ENCODE measurements around the gene TXNDC12.
A peak's percentile ranks its signal among the peaks of the same experiment; 100 is the strongest.

The TXNDC12 gene

GRCh38 chr1:51990478-51990965 is 64.5 kb downstream of the TXNDC12 start, which contains the start of gene RAB3B:
Gene RAB3B (minus strand): TSS chr1:51990700. CDS start chr1:51977117, 13,583 bp downstream.
- H3K4me3 Mint-ChIP-seq = peak within 1 kb of the TSS; percentile 78
- peaks cover 46% of the 10 kb centered on the region for H3K27me3 Mint-ChIP-seq
- no peak within 1 kb of the TSS for H3K27ac Mint-ChIP-seq
- no peaks in the 10 kb centered on the region for H3K9me3 Mint-ChIP-seq
- H3K4me1 Mint-ChIP-seq (ENCODE audit: low read depth) = peaks cover 8% of the 10 kb centered on the region
- H3K36me3 Mint-ChIP-seq (ENCODE audit: low read depth) = no peaks in the 10 kb centered on the region

DNA sequence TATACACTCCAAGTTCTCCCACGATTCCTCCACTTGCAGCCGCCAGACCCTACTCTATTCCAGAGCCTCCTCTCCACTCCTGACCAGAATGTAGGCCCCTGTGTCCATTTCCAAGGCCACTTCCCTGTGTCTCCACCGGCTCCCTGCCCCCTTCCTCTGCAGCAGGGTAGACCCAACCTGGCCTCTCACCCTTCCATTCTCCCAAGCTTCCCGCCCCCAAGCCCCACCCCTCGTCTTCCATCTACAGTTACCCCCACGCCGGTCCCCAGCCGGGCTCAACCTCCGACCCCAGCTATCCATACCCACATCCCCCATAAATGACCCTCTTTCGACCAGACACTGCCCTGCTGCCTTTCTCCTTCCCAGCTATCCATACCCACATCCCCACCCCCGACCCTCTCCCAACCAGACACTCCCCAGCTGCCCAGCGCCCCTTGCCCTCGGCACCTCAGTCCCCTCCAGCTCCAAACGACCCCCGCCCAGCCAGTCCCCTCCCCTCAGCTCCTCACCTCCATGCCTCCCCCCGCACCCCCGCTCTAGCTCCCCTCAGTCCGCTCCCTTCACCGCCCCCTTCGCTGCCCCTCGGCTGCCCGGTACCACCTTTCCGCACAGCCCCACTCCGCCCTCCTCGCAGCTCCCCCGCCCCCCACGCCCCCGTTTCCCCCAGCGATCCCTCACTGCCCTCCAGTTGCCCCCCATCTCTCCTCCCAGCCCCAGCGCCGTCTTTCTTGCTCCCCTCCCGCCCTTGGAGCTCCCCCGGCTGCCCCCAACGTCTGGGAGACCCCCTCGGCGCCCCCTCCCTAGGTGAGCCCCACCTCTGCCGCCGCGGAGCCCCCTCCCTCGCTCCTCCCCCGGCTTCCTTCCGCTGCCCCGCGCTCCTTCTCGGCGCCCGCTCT is 65.2 kb downstream of the TXNDC12 start:
- peaks cover 46% of the 10 kb centered on the region for H3K27me3 Mint-ChIP-seq
- H3K9me3 Mint-ChIP-seq = no peaks in the 10 kb centered on the region
- H3K27ac Mint-ChIP-seq = no peak overlapping the region
- no peaks in the 10 kb centered on the region for H3K36me3 Mint-ChIP-seq (ENCODE audit: low read depth)
- H3K4me3 Mint-ChIP-seq = peak overlapping the region; percentile 43
- H3K4me1 Mint-ChIP-seq (ENCODE audit: low read depth) = peaks cover 8% of the 10 kb centered on the region

DNA sequence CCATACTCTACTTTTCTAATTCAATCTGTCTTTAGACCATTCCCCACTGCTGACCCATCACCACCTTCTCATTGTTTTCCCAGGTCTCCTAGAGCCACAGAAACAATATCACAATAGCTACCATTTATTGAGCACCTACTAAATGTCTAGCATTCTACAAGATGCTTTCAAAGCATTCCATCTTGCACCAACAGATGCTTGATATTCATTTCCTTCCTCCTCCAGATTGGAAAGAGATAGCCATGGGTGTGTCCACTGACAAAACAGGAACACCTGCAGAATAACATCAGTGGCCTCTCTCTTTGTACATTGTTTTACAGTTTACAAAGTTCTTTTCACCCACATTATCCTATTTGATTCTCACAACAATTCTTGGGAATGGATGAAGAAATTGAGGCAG is 66.7 kb downstream of the TXNDC12 start:
- peaks cover 8% of the 10 kb centered on the region for H3K4me1 Mint-ChIP-seq (ENCODE audit: low read depth)
- H3K9me3 Mint-ChIP-seq = no peaks in the 10 kb centered on the region
- no peak overlapping the region for H3K4me3 Mint-ChIP-seq
- no peaks in the 10 kb centered on the region for H3K36me3 Mint-ChIP-seq (ENCODE audit: low read depth)
- H3K27me3 Mint-ChIP-seq = peaks cover 40% of the 10 kb centered on the region
- H3K27ac Mint-ChIP-seq = no peak overlapping the region

- Mint-ChIP-seq H3K36me3 (ENCODE audit: low read depth) (no peaks in the 10 kb centered on the region), H3K4me1 (ENCODE audit: low read depth) (peaks cover 8% of the 10 kb centered on the region), H3K4me3 (no peak overlapping the region), H3K27me3 (peaks cover 25% of the 10 kb centered on the region), H3K27ac (no peak overlapping the region), H3K9me3 (no peaks in the 10 kb centered on the region)
Measured at GRCh38 chr1:51986718-51987117, 68.3 kb downstream of the TXNDC12 start.

- Mint-ChIP-seq H3K27ac (no peak overlapping the region), H3K9me3 (no peaks in the 10 kb centered on the region), H3K27me3 (no peaks in the 10 kb centered on the region), H3K4me3 (no peak overlapping the region), H3K36me3 (ENCODE audit: low read depth) (no peaks in the 10 kb centered on the region), H3K4me1 (ENCODE audit: low read depth) (no peaks in the 10 kb centered on the region)
Measured at GRCh38 chr1:51982161-51982560, 72.8 kb downstream of the TXNDC12 start.

DNA sequence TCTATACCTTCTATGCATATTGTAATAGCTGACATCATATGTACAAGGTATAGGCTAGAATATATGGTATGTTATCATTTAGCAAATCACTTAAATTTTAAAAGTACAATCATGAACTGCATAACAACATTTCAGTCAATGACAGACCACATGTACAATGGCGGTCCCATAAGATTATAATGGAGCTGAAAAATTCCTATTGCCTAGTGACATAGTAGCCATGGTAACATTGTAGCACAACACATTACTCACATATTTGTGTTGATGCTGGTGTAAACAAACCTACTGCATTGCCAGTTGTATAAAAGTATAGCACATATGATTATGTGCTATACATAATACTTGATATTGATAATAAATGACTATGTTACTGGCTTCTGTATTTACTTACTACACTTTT is 73.4 kb downstream of the TXNDC12 start:
- Mint-ChIP-seq H3K27ac (no peak overlapping the region), H3K4me1 (ENCODE audit: low read depth) (no peaks in the 10 kb centered on the region), H3K36me3 (ENCODE audit: low read depth) (no peaks in the 10 kb centered on the region), H3K4me3 (no peak overlapping the region), H3K9me3 (no peaks in the 10 kb centered on the region), H3K27me3 (no peaks in the 10 kb centered on the region)

GRCh38 chr1:51978099-51978498 is 76.9 kb downstream of the TXNDC12 start:
- H3K4me1 Mint-ChIP-seq (ENCODE audit: low read depth) = peaks cover 22% of the 10 kb centered on the region
- H3K9me3 Mint-ChIP-seq = no peaks in the 10 kb centered on the region
- no peak overlapping the region for H3K4me3 Mint-ChIP-seq
- no peak overlapping the region for H3K27ac Mint-ChIP-seq
- H3K36me3 Mint-ChIP-seq (ENCODE audit: low read depth) = no peaks in the 10 kb centered on the region
- no peaks in the 10 kb centered on the region for H3K27me3 Mint-ChIP-seq

DNA sequence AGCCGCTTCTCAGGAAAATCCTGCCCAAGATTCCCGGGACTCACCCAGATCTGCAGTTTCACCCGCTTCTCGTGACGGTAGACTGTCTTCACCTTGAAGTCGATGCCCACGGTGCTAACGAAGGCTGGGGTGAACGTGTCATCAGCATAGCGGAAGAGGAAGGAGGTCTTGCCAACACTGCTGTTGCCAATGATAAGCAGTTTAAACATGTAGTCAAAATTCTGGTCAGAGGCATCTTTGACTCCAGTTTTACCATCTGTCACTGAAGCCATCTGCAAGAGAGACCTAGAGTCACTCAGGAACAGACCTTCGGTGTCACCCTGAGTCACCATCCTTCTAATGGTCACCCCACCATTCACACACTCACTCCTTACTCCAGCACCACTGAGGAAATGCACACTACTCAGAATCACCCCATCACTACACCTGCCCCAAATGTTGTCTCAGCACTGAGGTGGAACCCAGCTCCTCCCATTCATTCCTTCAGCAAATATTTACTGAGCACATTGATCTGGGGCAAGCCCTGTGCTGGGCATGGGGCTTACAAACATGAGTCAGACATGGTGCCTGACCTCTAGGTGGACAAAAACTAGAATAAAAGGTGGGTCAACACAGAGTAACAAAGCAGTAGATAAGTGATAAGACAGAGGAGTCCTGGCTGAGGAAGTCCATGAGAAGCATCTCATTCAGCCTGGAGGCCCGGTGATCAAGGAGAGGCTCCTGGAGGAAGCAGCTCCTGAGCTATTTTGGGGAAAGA is 78.0 kb downstream of the TXNDC12 start:
- Mint-ChIP-seq H3K4me1 (ENCODE audit: low read depth) (peaks cover 26% of the 10 kb centered on the region), H3K27me3 (no peaks in the 10 kb centered on the region), H3K27ac (no peak overlapping the region), H3K36me3 (ENCODE audit: low read depth) (no peaks in the 10 kb centered on the region), H3K4me3 (no peak overlapping the region), H3K9me3 (no peaks in the 10 kb centered on the region)

- Mint-ChIP-seq H3K4me1 (ENCODE audit: low read depth) (peaks cover 30% of the 10 kb centered on the region), H3K9me3 (no peaks in the 10 kb centered on the region), H3K4me3 (no peak overlapping the region), H3K36me3 (ENCODE audit: low read depth) (no peaks in the 10 kb centered on the region), H3K27me3 (no peaks in the 10 kb centered on the region), H3K27ac (peak overlapping the region; percentile 86)
Measured at GRCh38 chr1:51973587-51974474, 81.2 kb downstream of the TXNDC12 start.
